BLaER1 treated with 17β-estradiol and CSF1 and Interleukin-3, amounts not matched to agents 10 nM and 100 nM (cell line): ENCODE data around the gene GSTA2.

Experiments
- H3K27ac ChIP-seq, 11 experiments: shearing (Covaris generic); formaldehyde crosslinking; 2 replicates each; pipeline ENCODE4 v1.8.1; 2022
- H3K27me3 ChIP-seq, 11 experiments: shearing (Covaris generic); formaldehyde crosslinking; 2 replicates each; pipeline ENCODE4 v1.8.1; 2022
- H3K36me3 ChIP-seq, 11 experiments: shearing (Covaris generic); formaldehyde crosslinking; 2 replicates each; pipeline ENCODE4 v1.8.1; 2022
- H3K4me1 ChIP-seq, 10 experiments: shearing (Covaris generic); formaldehyde crosslinking; 2 replicates each; pipeline ENCODE4 v1.8.1; 2022
- H3K4me2 ChIP-seq, 11 experiments: shearing (Covaris generic); formaldehyde crosslinking; 2 replicates each; pipeline ENCODE4 v1.8.1; 2022
- H3K4me3 ChIP-seq, 10 experiments: shearing (Covaris generic); formaldehyde crosslinking; 2 replicates each; pipeline ENCODE4 v1.8.1; 2022
- H3K9ac ChIP-seq, 11 experiments: shearing (Covaris generic); formaldehyde crosslinking; 2 replicates each; pipeline ENCODE4 v1.8.1; 2022
- H3K9me3 ChIP-seq, 11 experiments: shearing (Covaris generic); formaldehyde crosslinking; replicated peaks in 1 of 11; 2 replicates each; pipeline ENCODE4 v1.8.1; 2022
- H4K20me1 ChIP-seq, 11 experiments: shearing (Covaris generic); formaldehyde crosslinking; 2 replicates each; pipeline ENCODE4 v1.8.1; 2022
- Cebpa-rat ChIP-seq, 11 experiments: shearing (Covaris generic); IDR thresholded peaks; 2 replicates each; pipeline ENCODE4 v1.8.1; 2022

The GSTA2 gene

DNA sequence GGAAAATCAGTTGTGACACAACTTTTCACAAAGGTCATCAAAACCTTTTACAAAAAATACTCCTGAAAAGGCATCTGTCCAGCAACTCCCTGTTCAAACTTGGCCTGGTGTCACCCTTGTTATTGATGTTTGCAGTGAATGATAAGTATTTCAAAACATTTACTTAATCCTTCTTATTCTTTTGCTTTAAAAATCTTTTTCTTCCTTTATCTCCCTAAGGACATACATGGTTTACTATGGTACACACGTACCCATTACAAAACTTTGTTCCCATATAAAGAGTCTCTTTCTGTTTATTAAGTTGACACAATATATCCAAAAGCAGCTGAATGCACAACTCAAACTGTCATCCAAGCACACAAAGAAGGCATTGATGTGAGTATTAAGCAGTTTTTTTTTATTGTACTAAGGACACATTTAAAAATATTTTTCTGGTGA, 17.5 kb downstream of the GSTA2 start:
- Histone ChIP-seq H3K9ac (no peak overlapping the region), H3K36me3 (no peaks in the 10 kb centered on the region), H3K27me3 (no peaks in the 10 kb centered on the region), H3K9me3 (peaks cover 5 to 16% (median 10%) of the 10 kb centered on the region in 11 experiments; a peak in 21 of 22 replicates), H3K4me2 (no peak overlapping the region), H4K20me1 (no peaks in the 10 kb centered on the region), H3K4me3 (no peak overlapping the region), H3K4me1 (no peaks in the 10 kb centered on the region), H3K27ac (no peak overlapping the region)
- TF ChIP-seq Cebpa-rat (IDR thresholded peaks at IDR 0.05), result no peak

DNA sequence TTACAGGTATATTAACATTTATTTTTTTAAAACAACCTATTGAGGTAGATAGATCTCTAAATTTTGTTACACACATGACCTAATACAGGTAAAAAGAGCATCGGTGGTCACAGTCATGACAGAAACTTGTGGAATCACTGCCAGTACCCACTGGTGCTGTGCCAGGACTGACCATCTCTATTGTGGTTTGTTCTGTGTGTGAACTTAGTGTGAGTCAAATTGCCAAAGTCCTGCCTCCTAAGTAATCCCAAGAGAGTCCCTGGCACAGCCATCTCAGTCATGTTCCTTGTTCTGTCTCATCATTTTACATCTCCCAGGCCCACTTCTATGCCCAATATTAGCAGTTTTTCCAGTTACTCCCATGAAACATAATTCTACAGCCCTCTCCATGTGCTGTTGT, 21.4 kb downstream of the GSTA2 start:
- H3K4me3 ChIP-seq, result no peak overlapping the region
- no peak overlapping the region for H3K27ac ChIP-seq
- peaks cover 12 to 33% (median 22%) of the 10 kb centered on the region in 11 experiments; a peak in 21 of 22 replicates for H3K9me3 ChIP-seq
- no peaks in the 10 kb centered on the region for H4K20me1 ChIP-seq
- no peak overlapping the region for H3K9ac ChIP-seq
- TF ChIP-seq Cebpa-rat (IDR thresholded peaks at IDR 0.05), result no peak
- no peaks in the 10 kb centered on the region for H3K36me3 ChIP-seq
- no peaks in the 10 kb centered on the region for H3K27me3 ChIP-seq
- no peaks in the 10 kb centered on the region for H3K4me1 ChIP-seq
- H3K4me2 ChIP-seq, result no peak overlapping the region

DNA sequence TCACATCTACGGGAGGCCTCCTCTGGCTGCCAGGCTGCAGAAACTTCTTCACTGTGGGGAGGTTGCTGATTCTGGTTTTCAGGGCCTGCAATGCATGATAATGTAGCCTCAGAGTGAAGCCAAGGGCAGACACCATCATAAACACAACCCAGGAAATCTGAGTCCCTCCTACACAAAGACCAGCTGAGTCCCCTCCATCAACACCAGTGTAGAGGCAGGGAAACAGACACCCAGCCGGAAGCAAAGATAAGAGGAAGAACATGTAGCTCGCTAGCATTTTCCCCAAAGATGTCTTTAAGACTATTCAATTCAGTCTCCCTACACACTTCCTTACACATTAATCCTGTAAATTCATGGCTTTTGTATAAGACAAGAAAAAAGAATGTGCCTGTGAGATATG, 23.6 kb downstream of the GSTA2 start:
- no peaks in the 10 kb centered on the region for H3K36me3 ChIP-seq
- no peak overlapping the region for H3K9ac ChIP-seq
- H3K4me1 ChIP-seq, result no peaks in the 10 kb centered on the region
- H3K27me3 ChIP-seq, result no peaks in the 10 kb centered on the region
- no peak overlapping the region for H3K27ac ChIP-seq
- no peaks in the 10 kb centered on the region for H4K20me1 ChIP-seq
- no peak overlapping the region for H3K4me2 ChIP-seq
- no peak for TF ChIP-seq Cebpa-rat (IDR thresholded peaks at IDR 0.05)
- H3K4me3 ChIP-seq, result no peak overlapping the region
- peaks cover 12 to 33% (median 22%) of the 10 kb centered on the region in 11 experiments; a peak in 21 of 22 replicates for H3K9me3 ChIP-seq

DNA sequence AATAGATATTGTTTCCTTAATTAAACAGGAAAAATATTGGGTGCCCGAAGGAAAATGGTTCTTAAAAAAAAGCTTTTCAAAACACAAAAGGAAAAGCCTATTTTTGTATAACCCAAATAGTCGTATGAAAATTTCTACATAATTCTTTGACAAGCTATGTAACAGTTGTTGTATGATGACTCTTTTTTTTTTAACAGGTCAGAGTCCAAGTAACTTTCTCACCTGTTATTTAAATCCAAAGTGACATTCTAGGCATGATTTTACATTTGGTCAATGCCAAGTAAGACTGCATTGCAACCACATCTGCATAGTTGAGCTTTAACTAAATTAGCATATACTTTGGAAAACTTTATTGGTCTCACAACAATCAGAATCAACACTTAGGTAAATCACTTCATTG, 24.1 kb downstream of the GSTA2 start:
- Histone ChIP-seq H3K9me3 (peaks cover 12 to 33% (median 22%) of the 10 kb centered on the region in 11 experiments; a peak in 21 of 22 replicates), H3K4me1 (no peaks in the 10 kb centered on the region), H3K27ac (no peak overlapping the region), H3K9ac (no peak overlapping the region), H3K27me3 (no peaks in the 10 kb centered on the region), H4K20me1 (no peaks in the 10 kb centered on the region), H3K4me2 (no peak overlapping the region), H3K4me3 (no peak overlapping the region), H3K36me3 (no peaks in the 10 kb centered on the region)
- no peak for TF ChIP-seq Cebpa-rat (IDR thresholded peaks at IDR 0.05)

DNA sequence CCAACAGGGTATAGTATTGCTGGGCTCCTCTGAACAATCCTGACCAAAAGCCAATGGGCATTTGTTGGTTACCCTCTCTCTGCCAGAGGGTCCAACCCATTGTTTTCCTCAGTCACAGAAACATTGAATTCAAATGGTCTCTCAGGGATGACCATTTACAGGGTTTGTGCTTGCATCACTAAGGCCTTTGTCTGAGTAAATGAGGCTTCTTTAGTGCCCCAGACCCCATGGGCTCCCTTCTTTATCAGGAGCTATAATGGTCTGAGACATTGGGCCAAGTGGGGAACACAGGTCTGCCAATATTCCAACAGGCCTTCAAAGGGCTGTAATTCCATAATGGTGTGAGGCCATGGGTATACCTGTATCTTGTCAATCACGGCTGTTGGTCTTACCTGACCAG, 27.1 kb downstream of the GSTA2 start:
- no peaks in the 10 kb centered on the region for H4K20me1 ChIP-seq
- H3K4me1 ChIP-seq, result no peaks in the 10 kb centered on the region
- peaks cover 10 to 26% (median 19%) of the 10 kb centered on the region in 11 experiments; a peak in 21 of 22 replicates for H3K9me3 ChIP-seq
- H3K27me3 ChIP-seq, result no peaks in the 10 kb centered on the region
- no peak overlapping the region for H3K4me3 ChIP-seq
- H3K36me3 ChIP-seq, result no peaks in the 10 kb centered on the region
- H3K27ac ChIP-seq, result no peak overlapping the region
- H3K4me2 ChIP-seq, result no peak overlapping the region
- H3K9ac ChIP-seq, result no peak overlapping the region
- TF ChIP-seq Cebpa-rat (IDR thresholded peaks at IDR 0.05), result no peak

DNA sequence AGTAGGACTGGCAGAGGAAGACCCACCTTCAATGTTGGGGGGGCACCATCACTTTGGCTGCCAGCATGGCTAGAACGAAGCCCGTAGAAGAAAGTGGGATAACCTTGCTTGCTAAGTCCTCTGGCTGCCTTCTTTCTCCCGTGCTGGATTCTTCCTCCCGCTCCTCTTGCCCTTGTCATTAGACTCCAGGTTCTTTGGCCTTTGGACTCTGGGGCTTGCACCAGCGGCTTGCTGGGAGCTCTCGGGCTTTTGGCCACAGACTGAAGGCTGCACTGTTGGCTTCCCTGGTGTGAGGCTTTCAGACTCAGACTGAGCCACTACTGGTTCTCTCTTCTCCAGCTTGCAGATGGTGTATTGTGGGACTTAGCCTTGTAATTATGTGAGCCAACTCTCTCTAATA, 28.2 kb downstream of the GSTA2 start:
- Histone ChIP-seq H3K36me3 (no peaks in the 10 kb centered on the region), H3K4me2 (no peak overlapping the region), H3K27me3 (no peaks in the 10 kb centered on the region), H3K9me3 (peaks cover 0 to 16% (median 8%) of the 10 kb centered on the region in 11 experiments; a peak in 20 of 22 replicates), H3K27ac (no peak overlapping the region), H4K20me1 (no peaks in the 10 kb centered on the region), H3K4me1 (no peaks in the 10 kb centered on the region), H3K9ac (no peak overlapping the region), H3K4me3 (no peak overlapping the region)
- TF ChIP-seq Cebpa-rat (IDR thresholded peaks at IDR 0.05), result no peak

DNA sequence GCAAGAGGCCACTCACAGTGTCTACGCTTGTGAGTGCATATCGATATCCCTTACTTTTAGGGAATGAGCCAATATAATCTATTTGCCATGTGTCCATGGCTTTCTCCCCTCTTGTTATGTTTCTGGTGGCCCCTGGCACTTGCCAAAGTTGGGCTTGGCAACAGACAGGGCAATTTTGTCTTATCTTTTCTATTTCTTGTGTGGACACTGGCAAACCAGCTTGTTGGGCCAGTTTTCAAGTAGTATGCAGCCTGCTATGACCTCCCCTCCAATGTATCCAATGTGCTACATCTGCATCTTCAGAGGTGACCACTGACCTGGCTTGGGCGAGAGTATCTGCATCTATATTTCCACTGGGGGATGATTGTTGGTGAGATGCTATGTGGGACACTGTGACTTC, 29.2 kb downstream of the GSTA2 start:
- Histone ChIP-seq H3K36me3 (no peaks in the 10 kb centered on the region), H3K9ac (no peak overlapping the region), H3K4me3 (no peak overlapping the region), H4K20me1 (no peaks in the 10 kb centered on the region), H3K27ac (no peak overlapping the region), H3K4me1 (no peaks in the 10 kb centered on the region), H3K27me3 (no peaks in the 10 kb centered on the region), H3K4me2 (no peak overlapping the region), H3K9me3 (peaks cover 0 to 6% (median 0%) of the 10 kb centered on the region in 11 experiments; a peak in 3 of 22 replicates)
- TF ChIP-seq Cebpa-rat (IDR thresholded peaks at IDR 0.05), result no peak

DNA sequence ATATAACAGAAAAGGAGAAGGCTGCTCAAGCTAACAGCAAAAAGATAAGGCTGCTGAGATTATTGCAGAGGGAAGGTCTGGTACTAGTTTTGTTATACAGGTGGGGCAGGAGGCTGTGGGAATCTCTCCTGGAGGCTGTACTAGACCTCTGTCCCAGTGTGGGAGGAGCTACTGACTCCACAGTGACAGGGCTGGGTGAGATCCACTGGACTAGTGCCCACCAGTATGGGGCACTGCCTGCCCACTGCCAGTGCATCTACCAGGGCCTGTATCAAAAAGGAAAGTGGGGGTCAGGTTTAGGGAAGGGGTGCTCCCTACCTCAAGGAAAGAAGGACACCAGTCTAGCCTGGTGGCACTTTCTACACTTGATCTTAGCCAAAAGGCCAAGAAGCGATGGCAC, 30.1 kb downstream of the GSTA2 start:
- Histone ChIP-seq H4K20me1 (no peaks in the 10 kb centered on the region), H3K4me1 (no peaks in the 10 kb centered on the region), H3K4me3 (no peak overlapping the region), H3K36me3 (no peaks in the 10 kb centered on the region), H3K27me3 (no peaks in the 10 kb centered on the region), H3K27ac (no peak overlapping the region), H3K9me3 (no peaks in the 10 kb centered on the region; a peak in 2 of 22 replicates), H3K4me2 (no peak overlapping the region), H3K9ac (no peak overlapping the region)
- no peak for TF ChIP-seq Cebpa-rat (IDR thresholded peaks at IDR 0.05)

DNA sequence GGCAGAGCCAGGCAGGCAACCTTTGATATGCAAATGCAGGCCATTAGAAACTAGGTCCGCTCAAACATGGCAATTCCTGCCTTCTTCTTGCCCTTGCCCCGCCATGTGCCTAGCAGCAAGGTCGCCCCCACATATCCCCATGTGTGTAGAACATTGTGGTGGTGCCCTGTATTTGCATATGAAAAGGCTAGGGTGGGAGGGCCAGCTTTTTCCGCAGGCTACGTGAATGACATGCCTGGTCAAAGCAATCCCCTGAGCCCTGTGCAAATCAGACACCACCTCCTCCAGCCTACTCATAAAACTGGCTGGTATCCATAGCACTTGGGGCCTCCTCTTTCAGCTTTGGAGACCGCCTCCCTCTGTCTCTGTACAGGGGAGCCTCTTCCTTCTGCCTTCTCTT, 31.6 kb downstream of the GSTA2 start:
- no peaks in the 10 kb centered on the region for H3K36me3 ChIP-seq
- H3K27me3 ChIP-seq, result no peaks in the 10 kb centered on the region
- H3K4me2 ChIP-seq, result no peak overlapping the region
- no peak overlapping the region for H3K27ac ChIP-seq
- TF ChIP-seq Cebpa-rat (IDR thresholded peaks at IDR 0.05), result no peak
- H4K20me1 ChIP-seq, result no peaks in the 10 kb centered on the region
- no peak overlapping the region for H3K9ac ChIP-seq
- H3K4me1 ChIP-seq, result no peaks in the 10 kb centered on the region
- H3K9me3 ChIP-seq, result no peaks in the 10 kb centered on the region
- H3K4me3 ChIP-seq, result no peak overlapping the region

DNA sequence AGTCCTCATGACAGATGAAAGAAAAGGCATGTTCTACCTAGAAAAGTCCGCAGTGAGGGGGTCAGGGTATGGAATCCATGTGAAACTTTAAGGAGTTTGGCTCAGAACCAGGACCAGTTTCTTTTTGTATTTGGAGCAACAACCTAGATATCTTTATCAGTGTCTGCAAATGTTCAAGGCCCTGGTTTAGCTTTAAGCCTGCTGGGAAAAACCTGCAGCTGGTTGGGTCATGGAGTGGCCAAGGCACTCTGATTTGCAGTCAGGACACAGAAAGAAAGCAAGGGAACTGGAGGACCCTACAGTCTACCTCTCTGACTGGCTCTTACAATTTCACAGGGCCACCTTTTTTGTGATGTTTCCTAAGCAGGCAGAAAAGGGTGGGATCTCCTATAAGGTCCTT, 33.7 kb downstream of the GSTA2 start:
- no peaks in the 10 kb centered on the region for H3K27me3 ChIP-seq
- TF ChIP-seq Cebpa-rat (IDR thresholded peaks at IDR 0.05), result no peak

More for the DNA sequence above, 33.7 kb downstream of the GSTA2 start:
- Histone ChIP-seq H3K27ac (no peak overlapping the region), H3K9ac (no peak overlapping the region), H3K4me2 (no peak overlapping the region), H3K9me3 (no peaks in the 10 kb centered on the region), H4K20me1 (no peaks in the 10 kb centered on the region), H3K4me3 (no peak overlapping the region), H3K4me1 (peaks cover 0 to 10% (median 0%) of the 10 kb centered on the region in 10 experiments; a peak in 4 of 20 replicates), H3K36me3 (no peaks in the 10 kb centered on the region)
